Measurements from ENCODE around the gene PPP2R2C.

The PPP2R2C gene

DNA sequence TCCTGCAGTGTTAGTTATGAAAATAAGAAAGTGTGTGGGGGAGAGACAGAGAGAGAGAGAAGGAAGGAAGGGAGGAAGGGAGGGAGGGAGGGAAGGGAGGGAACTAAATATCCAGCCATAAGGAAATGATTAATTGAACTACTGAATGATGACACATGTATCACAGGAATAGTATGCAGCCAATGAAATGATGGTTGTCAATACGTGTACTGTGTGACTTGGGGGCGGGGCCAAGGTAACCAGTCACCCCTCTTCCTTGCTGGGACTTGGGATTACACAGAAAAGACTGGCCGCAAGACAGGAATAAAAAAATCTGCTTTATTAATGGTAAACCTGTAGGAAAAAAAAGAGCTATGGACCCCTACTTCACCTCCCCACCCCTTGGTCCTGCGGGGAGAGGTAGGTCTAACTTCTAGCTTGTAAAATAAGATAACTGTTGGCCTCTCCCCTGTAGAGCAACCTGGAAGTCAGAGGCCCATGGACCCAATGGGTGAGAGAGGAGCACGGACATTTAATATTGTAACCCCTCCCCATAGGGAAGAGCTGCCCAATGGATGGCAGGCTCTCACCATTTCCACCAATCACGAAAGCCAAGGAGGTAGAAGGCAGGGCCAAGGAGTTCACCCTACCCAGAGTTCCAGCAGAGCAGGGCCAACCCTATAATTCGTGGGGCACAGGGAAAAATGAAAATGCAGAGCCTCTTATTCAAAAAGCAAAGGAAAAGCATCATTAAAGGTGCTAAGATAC lies 7.4 kb downstream of the PPP2R2C start:
- TF ChIP-seq POLR2AphosphoS5 (IDR thresholded peaks at IDR 0.05; ENCODE audit: low read depth, low read length): no peak
- no peak for TF ChIP-seq POLR2A (IDR thresholded peaks at IDR 0.05; ENCODE audit: low read depth, low read length)
- TF ChIP-seq SPI1 (IDR thresholded peaks at IDR 0.05; ENCODE audit: low read depth, low read length): no peak
- TF ChIP-seq POU2F2 (IDR thresholded peaks at IDR 0.05; ENCODE audit: low read depth, low read length): no peak
- no peak for FAIRE-seq

DNA sequence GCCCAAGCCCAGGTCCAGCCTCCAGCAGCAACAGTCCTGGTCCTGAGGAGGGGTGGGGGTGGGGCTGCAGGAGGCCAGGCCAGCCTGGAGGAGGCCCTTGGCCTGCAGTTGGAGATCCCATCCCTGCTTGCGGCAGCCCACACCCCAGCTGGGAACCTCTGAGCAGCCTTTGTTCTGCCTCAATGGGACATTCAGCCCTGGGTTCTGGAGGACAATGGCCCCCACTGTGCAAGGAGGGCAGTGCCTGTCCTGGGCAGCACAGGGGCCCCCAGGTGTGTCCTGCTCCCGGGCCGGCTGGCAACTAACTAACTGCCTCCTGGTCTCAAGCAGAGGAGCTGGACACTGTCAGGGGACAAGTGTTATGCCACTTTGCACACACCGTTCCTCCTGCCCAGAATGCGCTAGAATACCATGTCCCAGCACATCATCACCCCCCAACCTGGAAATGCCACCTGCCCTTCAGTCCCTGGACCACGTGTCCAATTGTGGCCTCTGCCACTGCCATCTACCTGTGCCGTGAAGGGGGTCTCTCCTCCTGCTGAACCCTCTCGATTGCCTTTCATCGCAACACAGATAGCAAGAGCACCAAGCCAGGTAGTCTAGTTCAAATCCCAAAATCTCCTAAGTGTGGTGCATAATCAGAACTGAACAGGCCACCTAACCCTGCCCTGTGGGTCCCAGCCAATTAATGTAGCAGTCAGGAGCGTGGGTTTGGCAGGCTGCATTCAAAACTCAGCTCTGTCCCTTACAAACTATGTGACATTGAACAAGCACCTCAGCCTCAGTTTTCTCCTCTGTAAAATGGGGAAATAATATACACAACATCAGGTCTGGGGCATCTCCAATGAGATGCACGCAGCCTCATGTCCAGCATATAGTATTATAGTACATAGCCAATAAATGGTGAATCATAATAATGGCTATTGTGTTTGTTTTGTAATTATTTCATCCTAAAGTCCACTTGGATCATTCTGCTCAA lies 8.8 kb downstream of the PPP2R2C start:
- DNase-seq (ENCODE audit: insufficient read length, low spot score) (no peak), FAIRE-seq (no peak)

More for the DNA sequence above, 7.4 kb downstream of the PPP2R2C start:
- no peak for DNase-seq (ENCODE audit: insufficient read length, low spot score)

DNA sequence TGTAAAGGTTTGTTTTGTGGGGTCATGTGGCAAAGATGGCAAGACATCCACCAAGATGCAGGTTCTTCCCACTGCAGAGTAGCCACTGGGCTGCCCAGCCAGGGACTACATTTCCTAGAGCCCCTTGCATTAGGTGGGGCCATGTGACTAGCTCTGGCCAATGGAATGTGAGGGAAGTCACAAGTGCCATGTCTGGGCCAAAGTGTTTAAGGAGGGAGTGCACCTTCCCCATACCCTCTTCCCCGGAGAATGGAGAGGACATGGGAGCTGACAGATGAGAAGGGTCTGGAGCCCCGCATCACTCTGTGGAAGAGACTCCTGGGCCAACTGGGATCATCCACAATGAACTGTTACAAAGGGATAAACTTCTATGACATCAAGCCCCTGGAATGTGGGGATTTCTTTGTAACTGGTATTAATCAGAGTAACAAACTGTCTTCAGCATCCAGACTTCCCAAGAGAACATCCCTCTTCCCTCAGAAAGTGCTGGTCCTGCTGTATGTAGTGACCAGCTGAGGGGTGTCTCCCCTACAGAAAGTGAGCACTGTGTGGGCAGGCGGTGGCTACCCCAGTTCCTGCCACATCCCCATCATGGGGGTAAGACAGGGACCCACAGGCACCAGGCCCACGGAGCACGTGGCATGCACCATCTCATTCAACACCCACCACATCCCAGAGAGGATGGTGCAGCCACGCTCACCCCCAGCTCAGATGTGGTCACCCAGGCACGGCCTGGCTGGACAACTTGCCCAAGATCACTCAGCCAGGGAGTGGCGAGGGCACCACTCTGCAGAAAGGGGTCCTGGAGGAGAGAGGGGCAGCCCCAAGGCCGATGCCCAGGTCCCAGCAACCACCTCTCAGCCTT lies 10.9 kb downstream of the PPP2R2C start:
- FAIRE-seq (no peak), DNase-seq (ENCODE audit: insufficient read length, low spot score) (no peak)
- TF ChIP-seq POU2F2 (IDR thresholded peaks at IDR 0.05; ENCODE audit: low read depth, low read length): no peak
- no peak for TF ChIP-seq SPI1 (IDR thresholded peaks at IDR 0.05; ENCODE audit: low read depth, low read length)
- no peak for TF ChIP-seq POLR2AphosphoS5 (IDR thresholded peaks at IDR 0.05; ENCODE audit: low read depth, low read length)
- TF ChIP-seq POLR2A (IDR thresholded peaks at IDR 0.05; ENCODE audit: low read depth, low read length): no peak
- no peak for TF ChIP-seq PAX5 (IDR thresholded peaks at IDR 0.05; ENCODE audit: insufficient read depth, low read length, severe bottlenecking)
- no peak for TF ChIP-seq TAF1 (IDR thresholded peaks at IDR 0.05; ENCODE audit: low read depth, low read length)

More for the DNA sequence above, 8.8 kb downstream of the PPP2R2C start:
- no peak for TF ChIP-seq POLR2AphosphoS5 (IDR thresholded peaks at IDR 0.05; ENCODE audit: low read depth, low read length)
- no peak for TF ChIP-seq TAF1 (IDR thresholded peaks at IDR 0.05; ENCODE audit: low read depth, low read length)
- no peak for TF ChIP-seq PAX5 (IDR thresholded peaks at IDR 0.05; ENCODE audit: insufficient read depth, low read length, severe bottlenecking)
- no peak for TF ChIP-seq POU2F2 (IDR thresholded peaks at IDR 0.05; ENCODE audit: low read depth, low read length)
- no peak for TF ChIP-seq SPI1 (IDR thresholded peaks at IDR 0.05; ENCODE audit: low read depth, low read length)
- no peak for TF ChIP-seq POLR2A (IDR thresholded peaks at IDR 0.05; ENCODE audit: low read depth, low read length)

DNA sequence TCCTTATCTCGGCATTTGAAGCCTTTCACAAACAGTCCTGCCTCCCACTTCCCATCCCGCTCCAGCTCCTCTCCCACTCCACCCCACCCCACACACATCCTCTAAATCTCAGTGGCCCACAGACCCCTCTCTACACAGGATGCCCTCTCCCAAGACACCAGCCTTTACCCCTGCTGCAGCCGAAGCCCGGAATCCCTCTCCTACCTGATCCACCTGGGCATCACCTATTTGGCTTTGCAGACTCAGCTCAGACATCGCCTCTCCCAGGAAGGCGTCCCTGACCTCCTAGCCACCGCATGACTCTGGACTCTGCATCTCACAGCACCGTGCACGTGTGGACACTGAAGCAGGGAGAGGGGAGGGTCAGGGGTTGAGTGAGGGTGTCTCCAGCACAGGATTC lies 11.5 kb downstream of the PPP2R2C start:
- DNase-seq (ENCODE audit: insufficient read length, low spot score) (no peak), FAIRE-seq (no peak)
- TF ChIP-seq POLR2A (IDR thresholded peaks at IDR 0.05; ENCODE audit: low read depth, low read length): no peak
- TF ChIP-seq SPI1 (IDR thresholded peaks at IDR 0.05; ENCODE audit: low read depth, low read length): no peak
- no peak for TF ChIP-seq POLR2AphosphoS5 (IDR thresholded peaks at IDR 0.05; ENCODE audit: low read depth, low read length)
- no peak for TF ChIP-seq TAF1 (IDR thresholded peaks at IDR 0.05; ENCODE audit: low read depth, low read length)
- TF ChIP-seq PAX5 (IDR thresholded peaks at IDR 0.05; ENCODE audit: insufficient read depth, low read length, severe bottlenecking): no peak
- TF ChIP-seq POU2F2 (IDR thresholded peaks at IDR 0.05; ENCODE audit: low read depth, low read length): no peak

DNA sequence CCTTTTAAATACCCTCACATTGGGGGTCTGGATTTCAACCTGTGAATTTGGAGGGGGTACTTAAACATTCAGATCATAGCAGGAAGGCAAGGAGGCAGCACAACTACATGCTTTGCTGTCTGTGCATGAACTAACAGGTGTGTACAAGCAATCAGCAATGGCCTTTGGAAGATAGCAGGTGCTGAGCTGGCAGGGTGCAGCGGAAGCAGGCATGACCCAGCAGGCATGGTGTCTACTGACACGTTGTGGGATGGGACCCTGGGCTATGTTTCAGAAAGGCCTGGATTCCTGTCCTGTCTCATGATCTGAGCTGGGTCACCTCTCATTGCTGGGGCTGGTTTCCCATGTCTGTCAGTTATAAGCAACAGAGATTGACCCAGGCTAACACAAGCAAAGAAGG lies 13.9 kb downstream of the PPP2R2C start:
- no peak for TF ChIP-seq PAX5 (IDR thresholded peaks at IDR 0.05; ENCODE audit: insufficient read depth, low read length, severe bottlenecking)
- FAIRE-seq (no peak), DNase-seq (ENCODE audit: insufficient read length, low spot score) (no peak)

DNA sequence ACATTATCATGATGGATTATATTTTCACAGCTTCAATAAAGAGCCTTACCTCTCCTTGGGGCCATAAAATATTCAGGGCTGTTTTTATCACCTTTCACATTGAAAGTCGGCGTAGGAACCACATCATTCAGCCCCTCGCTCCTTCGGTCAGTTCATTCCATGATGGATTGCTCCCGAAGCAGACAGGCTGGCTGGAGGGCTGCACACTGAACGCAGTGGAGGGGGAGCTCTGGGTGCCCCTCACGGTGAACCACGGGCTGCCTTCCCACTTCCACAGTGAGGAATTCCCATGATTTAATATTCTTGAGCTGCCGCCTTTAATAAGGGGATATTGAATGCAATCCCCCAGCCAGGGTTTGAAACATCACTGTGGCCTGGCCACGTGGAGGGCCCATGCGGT lies 16.0 kb downstream of the PPP2R2C start:
- no peak for TF ChIP-seq POLR2AphosphoS5 (IDR thresholded peaks at IDR 0.05; ENCODE audit: low read depth, low read length)
- TF ChIP-seq TAF1 (IDR thresholded peaks at IDR 0.05; ENCODE audit: low read depth, low read length): no peak
- no peak for TF ChIP-seq POU2F2 (IDR thresholded peaks at IDR 0.05; ENCODE audit: low read depth, low read length)
- no peak for TF ChIP-seq POLR2A (IDR thresholded peaks at IDR 0.05; ENCODE audit: low read depth, low read length)
- no peak for TF ChIP-seq PAX5 (IDR thresholded peaks at IDR 0.05; ENCODE audit: insufficient read depth, low read length, severe bottlenecking)
- TF ChIP-seq SPI1 (IDR thresholded peaks at IDR 0.05; ENCODE audit: low read depth, low read length): no peak
- FAIRE-seq: no peak
- DNase-seq (ENCODE audit: insufficient read length, low spot score): no peak

DNA sequence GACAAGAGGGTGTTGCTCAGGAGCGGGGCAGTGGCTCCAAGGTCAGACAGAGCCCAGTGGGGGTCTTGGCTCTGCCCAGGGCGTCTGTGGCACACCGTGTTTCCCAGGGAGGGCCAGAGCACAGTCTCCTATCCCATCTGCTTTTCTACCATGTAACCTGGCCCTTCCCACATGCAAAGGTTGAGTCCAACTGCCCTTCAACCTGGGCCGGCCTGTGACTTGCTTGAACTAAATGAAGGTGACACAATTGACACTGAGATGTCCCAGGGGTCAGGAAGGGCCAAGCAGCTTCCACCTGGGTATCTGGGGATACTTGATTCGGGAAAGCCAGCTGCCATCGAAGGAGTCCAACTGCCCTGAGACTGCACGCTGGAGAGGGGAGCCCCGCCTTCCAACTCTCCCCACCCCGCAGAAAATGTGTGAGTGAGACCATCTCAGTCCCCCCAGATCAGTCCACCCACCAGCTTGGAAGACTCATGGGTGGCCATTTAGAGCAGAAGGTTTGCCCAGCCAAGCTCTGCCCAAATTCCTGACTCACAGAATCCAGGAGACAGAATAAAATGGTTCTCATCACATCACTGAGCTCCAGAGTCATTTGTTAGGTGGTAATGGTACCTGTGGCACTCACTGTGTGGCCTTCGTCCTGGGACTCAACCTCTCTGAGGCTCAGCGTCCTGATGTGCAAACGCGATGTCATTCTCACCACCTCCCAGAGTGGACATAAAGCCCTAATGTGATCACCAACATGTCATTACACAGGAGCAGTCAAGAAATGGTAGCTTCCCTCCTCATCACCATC lies 18.1 kb downstream of the PPP2R2C start:
- FAIRE-seq (no peak), DNase-seq (ENCODE audit: insufficient read length, low spot score) (no peak)
- no peak for TF ChIP-seq POU2F2 (IDR thresholded peaks at IDR 0.05; ENCODE audit: low read depth, low read length)
- TF ChIP-seq POLR2A (IDR thresholded peaks at IDR 0.05; ENCODE audit: low read depth, low read length): no peak
- TF ChIP-seq TAF1 (IDR thresholded peaks at IDR 0.05; ENCODE audit: low read depth, low read length): no peak
- TF ChIP-seq PAX5 (IDR thresholded peaks at IDR 0.05; ENCODE audit: insufficient read depth, low read length, severe bottlenecking): no peak
- TF ChIP-seq POLR2AphosphoS5 (IDR thresholded peaks at IDR 0.05; ENCODE audit: low read depth, low read length): no peak
- no peak for TF ChIP-seq SPI1 (IDR thresholded peaks at IDR 0.05; ENCODE audit: low read depth, low read length)

DNA sequence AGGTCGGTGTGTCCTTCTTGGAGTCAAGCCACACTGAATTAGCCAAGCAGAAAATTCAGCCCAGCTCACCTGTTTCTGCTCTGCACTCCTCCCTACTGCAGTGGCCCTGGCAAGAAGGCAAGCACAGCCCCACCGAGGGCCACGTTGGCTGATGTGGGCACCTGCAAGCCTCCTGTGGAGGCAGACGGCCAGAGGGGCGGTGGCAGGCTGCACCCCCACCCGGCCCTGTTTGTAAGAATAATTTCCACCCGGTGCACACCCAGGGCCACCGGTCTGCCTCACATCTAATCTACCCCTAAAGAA lies 18.8 kb downstream of the PPP2R2C start:
- DNase-seq (ENCODE audit: insufficient read length, low spot score) (no peak), FAIRE-seq (no peak)
- no peak for TF ChIP-seq POU2F2 (IDR thresholded peaks at IDR 0.05; ENCODE audit: low read depth, low read length)
- no peak for TF ChIP-seq TAF1 (IDR thresholded peaks at IDR 0.05; ENCODE audit: low read depth, low read length)
- TF ChIP-seq SPI1 (IDR thresholded peaks at IDR 0.05; ENCODE audit: low read depth, low read length): no peak
- TF ChIP-seq POLR2AphosphoS5 (IDR thresholded peaks at IDR 0.05; ENCODE audit: low read depth, low read length): no peak
- TF ChIP-seq PAX5 (IDR thresholded peaks at IDR 0.05; ENCODE audit: insufficient read depth, low read length, severe bottlenecking): no peak
- TF ChIP-seq POLR2A (IDR thresholded peaks at IDR 0.05; ENCODE audit: low read depth, low read length): no peak
